Urothelium cell line (cell line): Measurements from ENCODE around the gene CT47B1.
"Not testable (repeated sequence)": the region's sequence is repeated elsewhere in the genome, so short reads cannot be mapped to it uniquely, and the experiment has no call there.

Experiments used
- DNase-seq: peaks from one replicate; pipeline ENCODE4 v3.0.0; 2011; ENCODE audit warnings: low spot score, mixed read lengths
- FAIRE-seq: peaks from 2 replicates; lab custom pipeline; 2011; peaks lifted over from hg19 to GRCh38; lab: Jason Lieb, UNC

Gene CT47B1

GRCh38 chrX:120875766-120876165, at the start of gene CT47B1:
Gene CT47B1 (minus strand): TSS chrX:120875866. CDS start chrX:120875670, 196 bp downstream.
- not testable (repeated sequence) for DNase-seq, FAIRE-seq

GRCh38 chrX:120874678-120875557, 748 bp downstream of the CT47B1 start:
- FAIRE-seq (no peak), DNase-seq (no peak)

- no peak for FAIRE-seq
- no peak for DNase-seq
These were observed 18.4 kb downstream of the CT47B1 start for GRCh38 chrX:120857240-120857639.

- DNase-seq, result no peak
These were observed 34.8 kb downstream of the CT47B1 start for GRCh38 chrX:120840827-120841226.

GRCh38 chrX:120839491-120839890, 36.2 kb downstream of the CT47B1 start:
- FAIRE-seq (no peak), DNase-seq (no peak)

More at GRCh38 chrX:120840827-120841226, 34.8 kb downstream of the CT47B1 start:
- no peak for FAIRE-seq

- DNase-seq, FAIRE-seq: not testable (repeated sequence)
These were observed 48.5 kb downstream of the CT47B1 start for GRCh38 chrX:120827213-120827612.

- FAIRE-seq (no peak), DNase-seq (no peak)
These were observed 50.5 kb downstream of the CT47B1 start for GRCh38 chrX:120825146-120825545.

- FAIRE-seq (no peak), DNase-seq (no peak)
These were observed 51.6 kb downstream of the CT47B1 start for GRCh38 chrX:120824021-120824420.

GRCh38 chrX:120823556-120823955, 52.1 kb downstream of the CT47B1 start:
- DNase-seq (no peak), FAIRE-seq (no peak)
